NCI-H524 treated with DMSO at 0.1 percent for 48 hours (cell line): ENCODE results near the gene VPS41.

Experiments used
- DNase-seq: peaks from one replicate; lab custom pipeline; 2025; lab: John Stamatoyannopoulos, UW

VPS41 gene

GRCh38 chr7:38806912-38807311 lies 102.1 kb downstream of the VPS41 start:
- DNase-seq: no peak

DNA sequence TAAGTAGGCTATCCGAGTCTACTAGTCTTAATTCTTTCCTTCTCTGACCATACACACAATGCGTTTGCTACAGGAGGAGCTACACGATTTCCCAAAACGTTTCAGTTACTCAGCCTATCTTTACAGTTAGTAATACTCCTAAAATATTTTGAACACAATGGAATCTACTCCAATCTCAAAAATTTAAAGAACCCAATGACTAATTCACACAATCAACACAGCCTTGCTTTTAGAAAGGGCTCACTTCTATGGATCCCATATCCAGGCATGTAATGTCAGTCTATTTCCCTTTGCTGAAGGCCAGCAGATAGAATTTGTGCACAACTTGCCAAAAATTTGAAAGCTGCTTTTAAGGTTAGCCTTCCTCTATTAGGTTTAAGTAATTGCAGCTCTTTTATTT lies 107.2 kb downstream of the VPS41 start:
- DNase-seq: no peak

- DNase-seq: no peak
Observed at GRCh38 chr7:38798552-38799267, 110.3 kb downstream of the VPS41 start.

DNA sequence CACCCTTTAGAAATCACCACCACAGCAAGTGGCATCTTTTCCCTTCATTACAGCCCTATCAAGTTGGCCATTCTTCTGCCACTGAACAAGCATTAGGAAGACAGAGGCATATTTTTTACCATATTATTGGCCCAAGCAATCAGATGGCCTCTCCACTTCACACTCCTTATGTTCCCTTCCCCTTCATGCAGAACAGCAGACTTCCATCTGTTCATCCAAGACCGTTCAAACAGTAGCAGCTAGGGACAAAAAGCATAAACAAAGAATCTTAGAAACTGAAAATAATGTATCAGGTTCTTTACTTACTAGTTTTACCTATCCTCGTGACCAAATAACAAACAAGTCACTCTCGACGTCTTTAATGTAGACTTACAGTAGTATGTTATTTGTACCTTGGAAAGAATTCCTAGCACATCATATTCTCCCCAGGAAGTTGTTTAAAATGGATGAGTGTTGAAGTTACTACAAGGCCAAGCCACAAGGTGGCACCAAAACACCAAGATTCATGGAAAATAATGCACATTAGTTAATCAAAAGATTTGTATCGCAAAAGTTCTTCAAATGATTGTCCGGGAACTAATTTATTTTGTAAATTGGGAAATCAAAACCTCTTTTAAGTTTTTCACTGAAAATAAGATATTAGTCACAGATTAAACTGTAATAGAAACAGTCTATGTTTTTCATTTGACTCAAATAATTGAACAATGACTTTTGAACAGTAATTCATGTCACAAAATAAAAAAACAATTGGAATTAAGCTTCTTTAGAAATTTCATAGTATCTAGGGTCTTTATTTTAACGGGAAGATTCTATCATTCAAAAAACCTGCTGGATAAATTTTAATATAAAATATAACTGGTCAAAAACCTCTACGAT lies 112.1 kb downstream of the VPS41 start:
- peak; percentile 82 for DNase-seq

- DNase-seq: no peak
Observed at GRCh38 chr7:38795593-38795992, 113.4 kb downstream of the VPS41 start.

DNA sequence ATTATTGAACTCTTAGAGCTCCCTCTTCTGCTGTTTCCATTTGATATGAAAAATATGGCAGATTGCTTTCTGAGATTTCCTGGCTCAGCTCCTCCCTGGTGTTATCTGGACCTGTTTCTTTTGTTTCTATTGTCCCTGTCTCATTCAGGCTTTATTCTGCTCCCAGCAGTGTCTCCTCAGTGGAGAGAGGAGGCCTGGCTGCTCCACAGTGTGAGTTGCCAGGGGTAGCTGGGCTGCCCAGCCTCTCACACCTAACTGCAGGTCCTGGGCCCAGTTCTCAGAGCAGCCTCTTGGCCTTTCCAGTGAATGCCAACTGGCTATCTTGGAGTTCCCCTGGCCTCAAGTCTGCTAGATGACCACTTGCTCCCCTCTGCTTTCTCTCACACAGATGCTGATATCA lies 127.0 kb downstream of the VPS41 start:
- DNase-seq: no peak

GRCh38 chr7:38777609-38778008 lies 131.4 kb downstream of the VPS41 start:
- DNase-seq: no peak

DNA sequence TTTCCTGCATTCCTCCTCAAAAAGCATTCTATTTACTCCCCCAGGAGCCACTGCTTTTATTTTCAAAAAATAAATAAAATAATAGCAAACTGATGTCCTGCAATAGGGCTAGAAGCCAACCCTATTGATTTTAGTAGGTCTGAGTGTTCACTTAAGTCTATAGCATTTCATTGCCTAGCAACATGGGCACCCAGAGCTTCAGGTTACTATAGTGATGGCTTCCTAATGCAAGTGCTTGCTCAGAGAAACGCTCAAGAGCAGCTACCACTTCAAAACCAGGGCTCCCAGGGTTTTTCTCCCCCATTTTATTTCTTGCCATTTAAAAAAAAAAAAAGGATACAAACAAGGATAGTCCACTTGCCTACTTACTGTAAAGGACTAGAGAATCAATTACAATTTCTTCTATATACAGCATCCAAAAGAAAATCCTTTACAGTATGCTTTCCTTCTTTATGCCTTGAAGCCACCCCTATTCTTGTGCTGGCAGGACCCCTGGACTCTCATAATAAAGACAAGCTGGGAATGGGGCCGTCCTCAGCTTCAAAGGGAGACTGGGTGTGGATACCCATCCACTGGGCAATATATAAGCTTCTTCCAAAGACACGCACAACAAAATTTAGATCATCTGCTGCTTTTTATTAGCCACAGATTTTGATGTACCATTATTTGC lies 133.3 kb downstream of the VPS41 start:
- no peak for DNase-seq

GRCh38 chr7:38773430-38773829 lies 135.6 kb downstream of the VPS41 start:
- no peak for DNase-seq

GRCh38 chr7:38760226-38760625 lies 148.8 kb downstream of the VPS41 start:
- DNase-seq: no peak

- no peak for DNase-seq
Observed at GRCh38 chr7:38759028-38759427, 150.0 kb downstream of the VPS41 start.

DNA sequence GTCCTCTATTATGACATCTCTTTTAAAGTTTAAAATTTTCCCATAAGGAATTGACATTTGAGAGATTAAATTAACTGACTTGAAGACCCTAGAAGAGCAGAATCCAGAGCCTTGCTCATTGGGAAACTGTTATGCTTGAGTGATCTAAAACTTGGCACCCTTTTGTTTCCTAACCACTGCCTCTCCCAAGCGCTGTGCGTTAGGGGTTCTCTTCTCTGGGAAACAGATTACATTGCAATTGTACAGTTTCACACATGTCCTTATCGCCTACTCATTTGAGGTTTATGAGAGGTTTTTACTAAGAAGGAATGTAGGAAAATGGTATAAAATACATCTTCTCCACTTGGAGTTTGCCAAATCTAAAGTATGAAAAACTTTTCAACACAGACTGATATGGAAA lies 151.1 kb downstream of the VPS41 start:
- DNase-seq: no peak

DNA sequence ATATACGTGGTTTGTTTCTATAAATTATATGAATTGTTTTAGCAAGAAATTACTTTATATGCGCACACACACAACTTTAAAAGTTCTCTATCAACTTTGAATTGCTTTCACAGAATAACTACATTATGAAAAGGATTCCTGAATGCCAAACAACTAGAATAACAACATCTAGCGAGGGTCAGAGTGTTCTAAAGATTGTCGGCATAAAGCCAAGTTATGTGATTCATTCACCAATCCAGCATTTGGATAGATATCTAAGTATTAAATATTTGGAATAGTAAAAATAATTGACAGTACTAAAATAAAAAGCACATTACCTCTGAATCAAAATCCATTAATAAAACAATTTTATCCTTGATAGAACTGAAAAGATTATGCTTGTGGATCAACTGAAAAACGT lies 152.5 kb downstream of the VPS41 start:
- DNase-seq: no peak

GRCh38 chr7:38753347-38753746 lies 155.6 kb downstream of the VPS41 start:
- DNase-seq: no peak

GRCh38 chr7:38751416-38751815 lies 157.6 kb downstream of the VPS41 start:
- DNase-seq: no peak

- no peak for DNase-seq
Observed at GRCh38 chr7:38748056-38748610, 160.9 kb downstream of the VPS41 start.

- DNase-seq: no peak
Observed at GRCh38 chr7:38746438-38746837, 162.6 kb downstream of the VPS41 start.

DNA sequence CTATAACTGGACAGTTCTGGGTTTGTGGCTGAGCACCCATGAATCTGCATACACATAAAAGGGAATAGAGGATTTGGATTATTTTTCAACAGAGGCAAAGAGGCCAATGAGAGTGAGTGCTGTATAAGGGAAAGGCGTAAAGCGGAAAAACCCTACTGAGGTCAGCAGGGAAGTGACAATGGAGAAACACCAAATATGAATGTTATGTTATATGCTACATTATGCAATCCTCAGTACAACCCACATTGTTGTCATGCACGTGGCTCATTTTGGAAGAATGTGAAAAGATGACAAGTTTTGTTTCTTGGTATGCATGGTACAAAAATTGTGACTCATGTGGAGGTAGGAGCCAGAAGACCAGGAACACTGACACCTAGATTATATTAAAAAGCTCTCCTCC lies 164.2 kb downstream of the VPS41 start:
- no peak for DNase-seq

GRCh38 chr7:38743899-38744298 lies 165.1 kb downstream of the VPS41 start:
- DNase-seq: no peak

- no peak for DNase-seq
Observed at GRCh38 chr7:38740041-38740440, 168.9 kb downstream of the VPS41 start.

DNA sequence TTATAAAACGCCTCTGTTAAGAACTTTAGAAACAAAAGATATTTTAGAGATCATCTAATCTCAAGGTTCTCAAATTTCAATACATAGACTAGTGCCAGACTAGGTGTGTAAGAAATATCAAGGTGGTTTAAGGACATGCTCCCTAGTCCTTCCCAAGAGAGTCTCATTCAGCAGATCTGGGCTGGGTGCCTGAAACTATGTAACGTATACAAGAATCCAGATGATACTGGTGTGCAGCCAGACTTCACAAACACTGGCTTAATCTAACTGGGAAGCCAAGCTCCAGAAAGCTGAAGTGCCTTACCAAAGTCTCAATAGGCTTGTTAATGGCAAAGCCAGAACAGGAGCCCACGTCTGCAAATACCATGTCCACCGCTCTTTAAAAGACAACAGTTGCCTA lies 172.9 kb downstream of the VPS41 start:
- no peak for DNase-seq

DNA sequence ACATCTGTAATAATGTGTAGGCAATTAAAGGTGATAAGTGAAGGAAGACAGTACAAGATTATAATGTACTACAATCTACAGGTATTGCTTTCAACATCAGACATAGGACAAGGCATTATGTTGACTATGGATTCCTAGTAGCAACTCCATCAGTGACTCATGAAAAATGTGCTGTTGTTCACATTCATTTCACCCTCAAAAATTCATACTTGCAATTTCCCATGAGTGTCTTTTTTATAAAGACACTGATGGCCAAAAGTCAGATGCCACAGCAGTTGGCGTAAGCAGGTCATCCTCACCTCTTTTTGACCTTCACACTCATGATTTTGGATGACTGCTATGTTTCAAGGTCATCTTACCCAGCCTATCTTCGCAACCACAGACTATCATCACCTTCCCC lies 177.8 kb downstream of the VPS41 start:
- DNase-seq: no peak

DNA sequence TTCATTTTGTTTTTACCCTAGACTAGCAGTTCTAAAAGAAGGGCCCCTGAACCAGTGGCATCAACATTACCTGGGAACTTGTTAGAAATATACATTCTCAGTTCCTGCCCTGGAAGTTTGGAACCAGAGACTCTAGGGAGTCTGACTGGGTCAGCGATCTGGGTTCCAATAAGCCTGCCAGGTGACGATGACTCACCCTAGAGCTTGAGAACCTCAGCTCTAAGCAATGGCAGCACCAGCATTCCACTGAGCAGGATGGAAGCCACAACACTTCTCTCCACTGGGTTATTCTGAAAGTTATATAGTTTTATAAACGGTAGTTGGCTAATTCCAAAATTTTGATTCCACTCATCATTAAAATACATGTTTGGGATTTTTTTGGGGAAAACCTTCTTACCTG lies 180.8 kb downstream of the VPS41 start:
- DNase-seq: no peak
